ENCODE data around the gene MOCS1. TPM values are rescaled to one million over a fixed set of nuclear protein-coding genes. Genes with fewer than 3 reads are reported as not detected.

Gene MOCS1
- total and polyA plus RNA-seq, 2 experiments from 2014 or later: 17.2 to 28.1 TPM

DNA sequence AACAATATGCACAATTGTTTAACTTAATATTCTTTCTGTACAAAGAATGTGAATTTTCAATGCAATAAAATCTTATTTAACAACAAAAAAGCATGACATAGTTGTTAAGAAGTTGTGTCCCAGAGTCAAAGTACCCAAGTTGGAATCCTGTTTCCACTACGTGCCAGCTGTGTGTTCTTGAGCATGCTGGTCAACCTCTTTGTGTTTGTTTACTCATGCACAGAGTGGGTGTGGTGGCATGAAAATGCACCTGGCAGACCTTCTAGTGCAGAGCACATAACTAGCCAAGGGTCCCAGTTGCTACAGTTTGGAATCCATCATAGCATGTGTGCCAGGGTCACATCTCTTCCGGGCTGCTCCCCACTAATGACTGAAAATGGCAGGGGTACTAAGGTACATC is 24.7 kb upstream of the MOCS1 start:
- TF ChIP-seq EZH2 (IDR thresholded peaks at IDR 0.05; ENCODE audit: low read depth, unreplicated experiment): no peak
- H3K4me1 ChIP-seq (ENCODE audit: insufficient read depth): no peaks in the 10 kb centered on the region
- H3K27ac ChIP-seq (ENCODE audit: low read depth): no peak overlapping the region
- DNase-seq (ENCODE audit: low spot score): no peak
- H3K4me3 ChIP-seq: no peak overlapping the region
- no peaks in the 10 kb centered on the region for H3K9me2 ChIP-seq (ENCODE audit: insufficient read depth)
- Mint-ChIP-seq H3K27ac (no peak overlapping the region), H3K36me3 (ENCODE audit: low read depth) (no peaks in the 10 kb centered on the region), H3K9me3 (no peaks in the 10 kb centered on the region; the same call in 2 of the 3 replicates), H3K27me3 (ENCODE audit: insufficient read depth, low read depth, poor library complexity) (no peaks in the 10 kb centered on the region), H3K4me1 (no peaks in the 10 kb centered on the region), H3K4me3 (no peak overlapping the region)
- H3F3A ChIP-seq (replicated peaks; ENCODE audit: low read depth): no peaks in the 10 kb centered on the region
- H3K27me3 ChIP-seq (ENCODE audit: insufficient read depth): no peaks in the 10 kb centered on the region
- ATAC-seq: no peak
- H3K4me2 ChIP-seq: no peak overlapping the region
- H2AFZ ChIP-seq: no peak overlapping the region
- no peaks in the 10 kb centered on the region for H4K20me1 ChIP-seq (replicated peaks; ENCODE audit: insufficient read depth)
- no peaks in the 10 kb centered on the region for H3K79me2 ChIP-seq (replicated peaks; ENCODE audit: insufficient read depth)
- no peaks in the 10 kb centered on the region for H3K36me3 ChIP-seq (ENCODE audit: insufficient read depth)

DNA sequence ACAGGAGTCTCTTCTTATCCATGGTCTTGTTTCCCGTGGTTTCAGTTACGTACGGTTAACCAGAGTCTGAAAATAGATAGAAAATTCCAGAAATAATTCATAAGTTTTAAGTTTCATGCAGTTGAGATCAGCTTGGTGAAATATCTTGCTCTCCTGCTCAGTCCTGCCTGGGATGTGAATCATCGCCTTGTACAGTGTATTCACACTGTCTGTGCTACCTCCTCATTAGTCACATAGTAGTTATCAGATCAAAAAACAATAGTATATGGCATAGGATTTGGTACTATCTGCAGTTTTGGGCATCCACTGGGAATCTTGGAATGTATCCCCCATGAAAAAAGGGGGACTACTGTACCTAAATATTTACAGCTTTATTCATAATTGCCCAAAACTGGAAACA is 22.7 kb upstream of the MOCS1 start:
- no peak for ATAC-seq
- no peak overlapping the region for H3K4me3 Mint-ChIP-seq
- H3K4me2 ChIP-seq: no peak overlapping the region

More for the DNA sequence above, 22.7 kb upstream of the MOCS1 start:
- Histone ChIP-seq H3K9me2 (ENCODE audit: insufficient read depth) (no peaks in the 10 kb centered on the region), H3K27me3 (ENCODE audit: insufficient read depth) (no peaks in the 10 kb centered on the region), H3F3A (replicated peaks; ENCODE audit: low read depth) (no peaks in the 10 kb centered on the region), H3K27ac (ENCODE audit: low read depth) (no peak overlapping the region), H2AFZ (no peak overlapping the region), H3K79me2 (replicated peaks; ENCODE audit: insufficient read depth) (no peaks in the 10 kb centered on the region), H3K4me1 (ENCODE audit: insufficient read depth) (no peaks in the 10 kb centered on the region), H4K20me1 (replicated peaks; ENCODE audit: insufficient read depth) (no peaks in the 10 kb centered on the region), H3K4me3 (no peak overlapping the region), H3K36me3 (ENCODE audit: insufficient read depth) (no peaks in the 10 kb centered on the region)
- no peak for DNase-seq (ENCODE audit: low spot score)
- Mint-ChIP-seq H3K4me1 (no peaks in the 10 kb centered on the region), H3K9me3 (no peaks in the 10 kb centered on the region; the same call in 2 of the 3 replicates), H3K27ac (no peak overlapping the region), H3K27me3 (ENCODE audit: insufficient read depth, low read depth, poor library complexity) (no peaks in the 10 kb centered on the region), H3K36me3 (ENCODE audit: low read depth) (no peaks in the 10 kb centered on the region)
- TF ChIP-seq POLR2AphosphoS5 (IDR thresholded peaks at IDR 0.05; ENCODE audit: low read depth) (no peak), ZNF331 (CRISPR knock-in tag; IDR thresholded peaks at IDR 0.05; ENCODE audit: low read depth) (no peak), EZH2phosphoT487 (IDR thresholded peaks at IDR 0.05; ENCODE audit: unreplicated experiment) (no peak), REST (IDR thresholded peaks at IDR 0.05; ENCODE audit: unreplicated experiment) (no peak), JUNB (IDR thresholded peaks at IDR 0.05; ENCODE audit: unreplicated experiment) (no peak), ETS1 (IDR thresholded peaks at IDR 0.05) (no peak), STAT1 (IDR thresholded peaks at IDR 0.05; ENCODE audit: unreplicated experiment) (no peak), EZH2 (IDR thresholded peaks at IDR 0.05; ENCODE audit: low read depth, unreplicated experiment) (no peak), ZNF114 (CRISPR knock-in tag; IDR thresholded peaks at IDR 0.05) (no peak), NANOG (IDR thresholded peaks at IDR 0.05; ENCODE audit: borderline replicate concordance) (no peak)
- TF ChIP-seq, protein P1, sequence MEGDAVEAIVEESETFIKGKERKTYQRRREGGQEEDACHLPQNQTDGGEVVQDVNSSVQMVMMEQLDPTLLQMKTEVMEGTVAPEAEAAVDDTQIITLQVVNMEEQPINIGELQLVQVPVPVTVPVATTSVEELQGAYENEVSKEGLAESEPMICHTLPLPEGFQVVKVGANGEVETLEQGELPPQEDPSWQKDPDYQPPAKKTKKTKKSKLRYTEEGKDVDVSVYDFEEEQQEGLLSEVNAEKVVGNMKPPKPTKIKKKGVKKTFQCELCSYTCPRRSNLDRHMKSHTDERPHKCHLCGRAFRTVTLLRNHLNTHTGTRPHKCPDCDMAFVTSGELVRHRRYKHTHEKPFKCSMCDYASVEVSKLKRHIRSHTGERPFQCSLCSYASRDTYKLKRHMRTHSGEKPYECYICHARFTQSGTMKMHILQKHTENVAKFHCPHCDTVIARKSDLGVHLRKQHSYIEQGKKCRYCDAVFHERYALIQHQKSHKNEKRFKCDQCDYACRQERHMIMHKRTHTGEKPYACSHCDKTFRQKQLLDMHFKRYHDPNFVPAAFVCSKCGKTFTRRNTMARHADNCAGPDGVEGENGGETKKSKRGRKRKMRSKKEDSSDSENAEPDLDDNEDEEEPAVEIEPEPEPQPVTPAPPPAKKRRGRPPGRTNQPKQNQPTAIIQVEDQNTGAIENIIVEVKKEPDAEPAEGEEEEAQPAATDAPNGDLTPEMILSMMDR (conservative IDR thresholded peaks at IDR 0.05; ENCODE audit: low read depth in 2 of 2): no peak
